Cerebellar nuclear complex (tissue), 1 donor: ENCODE results near the gene SLC2A13.
"Not testable (repeated sequence)": the region's sequence is repeated elsewhere in the genome, so short reads cannot be mapped to it uniquely, and the experiment has no call there.

Experiments
- DNase-seq, 2 experiments: peaks; one replicate each; lab custom pipeline; 2025; lab: John Stamatoyannopoulos, UW

The SLC2A13 gene

DNA sequence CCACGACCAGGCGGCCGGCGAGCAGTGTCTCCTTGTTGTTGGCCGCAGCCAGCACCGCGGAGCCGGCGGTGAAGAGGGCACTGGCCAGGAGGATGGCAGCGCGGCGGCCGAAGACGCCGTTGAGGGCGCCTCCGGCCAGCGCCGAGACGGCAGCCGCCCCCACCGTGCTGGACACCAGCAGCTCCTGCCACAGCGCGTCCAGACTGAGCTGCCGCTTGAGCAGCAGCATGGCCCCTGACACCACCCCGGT, 691 bp downstream of the SLC2A13 start:
- DNase-seq = no peak

DNA sequence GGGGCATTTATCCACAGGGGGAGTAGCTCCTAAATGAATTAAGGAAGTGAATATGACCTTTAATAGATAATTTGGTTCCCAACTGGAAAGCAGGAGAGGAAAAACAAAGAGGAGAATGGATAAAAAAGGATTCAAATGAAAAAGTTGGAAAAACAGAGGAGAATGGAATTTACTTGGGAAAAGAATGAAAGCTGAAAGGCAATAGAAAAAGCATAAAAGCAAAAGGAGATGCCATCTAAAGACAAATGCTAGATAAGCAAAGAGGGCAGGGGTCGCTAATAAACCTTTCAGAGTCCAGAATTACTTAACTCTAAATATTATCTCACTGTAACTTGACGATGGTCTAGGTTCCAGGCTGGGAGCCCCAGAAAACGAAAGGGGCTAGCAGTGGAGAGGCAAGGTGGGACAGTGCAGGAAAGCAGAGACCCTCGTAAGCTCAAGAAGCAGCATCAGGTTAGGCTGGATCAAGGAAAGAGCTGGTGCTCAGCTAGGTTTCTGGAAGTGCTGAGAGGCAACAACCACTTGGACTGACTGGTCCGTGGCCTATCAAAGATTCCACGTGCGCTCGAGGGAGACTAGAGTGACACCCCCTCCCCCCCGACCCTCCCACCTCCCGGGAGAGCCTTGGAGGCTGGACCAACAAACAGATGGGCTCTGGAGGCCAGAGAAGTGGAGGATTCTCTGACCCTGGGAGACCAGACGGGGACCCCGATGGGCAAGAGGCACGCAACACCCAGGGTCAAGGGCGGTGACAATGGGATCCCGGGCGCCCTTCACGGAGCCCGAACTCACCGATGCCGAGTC, 1.2 kb downstream of the SLC2A13 start:
- no peak for DNase-seq

DNA sequence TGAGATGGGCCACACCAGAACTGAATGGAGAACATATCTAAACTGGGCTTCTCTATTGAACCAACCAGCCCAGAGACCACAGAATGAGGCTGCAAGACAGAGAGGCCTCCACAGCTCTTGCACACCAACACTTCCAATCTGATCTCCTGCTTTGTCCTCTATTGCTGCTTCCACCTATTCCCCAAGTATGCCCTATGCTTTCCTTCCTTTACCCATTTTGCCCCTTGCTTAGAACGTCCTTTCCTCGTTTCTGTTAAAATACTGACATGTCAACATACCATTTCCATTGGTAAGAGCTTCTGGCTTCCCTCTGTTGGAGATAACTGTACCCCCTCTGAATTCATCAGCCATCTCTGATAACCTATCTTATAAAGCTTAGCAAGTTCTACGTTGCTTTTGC, 2.8 kb downstream of the SLC2A13 start:
- no peak for DNase-seq

DNA sequence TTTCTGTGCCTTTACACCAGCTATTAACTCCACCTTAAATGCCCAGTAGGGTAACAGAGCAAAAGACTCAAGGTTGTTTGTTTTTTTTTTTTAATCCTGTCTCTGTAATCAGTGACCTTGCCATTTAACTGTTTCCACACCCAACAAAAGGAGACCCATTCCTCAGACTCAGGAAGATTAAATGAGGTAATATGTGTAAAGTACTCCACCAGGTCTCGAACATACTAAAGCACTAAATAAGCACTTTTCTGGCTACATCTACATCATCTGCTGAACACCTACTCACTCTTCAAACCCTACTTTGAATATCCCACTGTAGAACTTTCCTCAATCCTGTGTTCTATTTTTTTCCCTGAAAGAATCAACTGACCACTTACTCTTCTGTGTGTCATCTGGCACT, 4.1 kb downstream of the SLC2A13 start:
- DNase-seq = no peak

GRCh38 chr12:40099423-40099853, 6.4 kb downstream of the SLC2A13 start:
- no peak for DNase-seq

- no peak for DNase-seq
These were observed 7.3 kb downstream of the SLC2A13 start for GRCh38 chr12:40098406-40099145.

GRCh38 chr12:40093512-40093911, 12.4 kb downstream of the SLC2A13 start:
- no peak for DNase-seq

- DNase-seq = no peak
These were observed 19.4 kb downstream of the SLC2A13 start for GRCh38 chr12:40086471-40086870.

DNA sequence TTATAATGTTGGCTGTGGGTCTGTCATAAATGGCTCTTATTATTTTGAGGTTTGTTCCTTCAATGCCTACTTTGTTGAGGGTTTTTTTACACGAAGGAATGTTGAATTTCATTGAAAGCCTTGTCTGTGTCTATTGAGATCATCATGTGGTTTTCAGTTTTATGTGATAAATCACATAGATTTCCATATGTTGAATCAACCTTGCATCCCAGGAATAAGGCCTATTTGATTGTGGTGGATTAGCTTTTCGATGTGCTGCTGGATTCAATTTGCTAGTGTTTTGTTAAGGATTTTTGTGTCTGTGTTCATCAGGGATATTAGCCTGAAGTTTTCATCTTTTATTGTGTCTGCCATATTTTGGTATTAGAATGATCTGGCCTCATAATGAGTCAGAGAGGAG, 27.6 kb downstream of the SLC2A13 start:
- no peak for DNase-seq

GRCh38 chr12:40075458-40075857, 30.4 kb downstream of the SLC2A13 start:
- no peak for DNase-seq

GRCh38 chr12:40068416-40068815, 37.5 kb downstream of the SLC2A13 start:
- DNase-seq = no peak

GRCh38 chr12:40065636-40066035, 40.2 kb downstream of the SLC2A13 start:
- no peak for DNase-seq

DNA sequence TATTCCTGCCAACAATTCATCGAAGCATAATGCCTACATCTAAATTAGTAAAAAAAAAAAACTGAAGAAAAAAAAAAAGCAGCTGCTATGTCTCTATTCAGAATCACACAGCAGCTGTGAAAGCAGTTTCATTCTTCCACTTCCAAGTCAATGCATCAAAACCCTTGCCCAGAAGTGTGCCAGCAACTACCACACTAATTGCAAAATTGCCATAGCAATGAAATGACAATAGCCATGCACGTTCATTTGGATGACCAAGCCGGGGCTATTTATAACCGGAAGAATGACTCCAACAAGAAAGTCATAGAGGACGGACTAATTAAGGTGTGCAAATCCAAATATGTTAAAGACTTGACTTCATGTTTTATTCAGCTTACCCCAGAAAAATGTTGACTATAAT, 42.5 kb downstream of the SLC2A13 start:
- DNase-seq = no peak

DNA sequence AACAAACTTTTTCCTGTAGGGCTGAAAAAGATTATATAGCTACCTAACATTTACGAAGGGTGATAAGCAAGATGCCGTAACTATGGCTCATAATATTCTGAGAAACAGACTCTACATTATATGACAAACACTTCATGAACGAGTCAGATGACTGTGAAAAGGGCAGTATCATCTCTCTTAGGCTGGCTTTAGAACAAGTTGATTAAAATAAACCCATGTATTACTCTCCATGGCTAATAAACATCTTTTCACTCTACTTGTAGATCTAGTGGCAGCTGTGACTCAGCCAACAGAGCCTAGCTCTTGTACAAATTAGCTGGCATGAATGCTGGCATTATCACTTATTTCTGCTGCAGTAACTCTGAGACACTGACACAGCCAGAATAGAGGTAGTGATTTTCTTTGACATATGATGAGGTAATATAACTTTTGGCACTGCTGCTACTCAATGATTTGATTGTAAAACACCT, 47.1 kb downstream of the SLC2A13 start:
- no peak for DNase-seq

- no peak for DNase-seq
These were observed 49.5 kb downstream of the SLC2A13 start for GRCh38 chr12:40056373-40056772.

DNA sequence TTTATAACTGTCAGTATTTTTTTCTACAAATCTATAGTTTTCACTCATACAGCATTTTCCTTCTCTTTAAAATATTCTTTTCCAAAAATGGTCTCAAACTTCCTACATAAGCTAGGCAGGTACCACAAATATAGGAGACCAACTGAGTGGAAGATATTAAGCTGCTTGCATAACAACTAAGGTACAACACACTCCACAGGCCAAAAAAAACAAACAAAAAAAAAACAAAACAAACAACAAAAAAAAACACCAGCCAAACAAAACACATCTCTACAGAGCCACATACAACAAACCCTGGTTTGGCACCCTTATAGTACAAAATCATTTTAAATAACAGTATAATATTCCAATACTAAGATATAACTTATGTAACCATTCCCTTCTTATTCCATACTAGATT, 50.1 kb downstream of the SLC2A13 start:
- DNase-seq = no peak

GRCh38 chr12:40055228-40055579, 50.7 kb downstream of the SLC2A13 start:
- DNase-seq = no peak

- DNase-seq = no peak
These were observed 51.2 kb downstream of the SLC2A13 start for GRCh38 chr12:40054555-40055227.

DNA sequence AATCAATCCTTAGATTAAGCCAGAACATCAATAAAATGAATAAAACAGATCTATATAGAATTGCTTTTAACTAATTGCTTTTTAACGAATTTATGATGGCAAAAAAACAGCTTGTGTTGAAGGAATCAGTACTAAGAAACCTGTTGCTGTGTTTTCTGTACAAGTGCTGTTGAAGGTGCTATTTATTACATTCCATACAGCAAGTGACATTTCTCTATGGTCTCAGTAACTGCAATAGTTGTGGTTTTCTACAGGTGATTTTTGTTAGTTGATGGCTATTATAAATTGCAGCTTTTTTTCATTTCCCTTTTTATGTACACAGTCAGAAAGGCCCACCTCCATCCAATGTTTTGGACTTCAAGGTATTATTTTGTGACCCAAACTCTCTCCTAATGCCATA, 56.6 kb downstream of the SLC2A13 start:
- DNase-seq = no peak

DNA sequence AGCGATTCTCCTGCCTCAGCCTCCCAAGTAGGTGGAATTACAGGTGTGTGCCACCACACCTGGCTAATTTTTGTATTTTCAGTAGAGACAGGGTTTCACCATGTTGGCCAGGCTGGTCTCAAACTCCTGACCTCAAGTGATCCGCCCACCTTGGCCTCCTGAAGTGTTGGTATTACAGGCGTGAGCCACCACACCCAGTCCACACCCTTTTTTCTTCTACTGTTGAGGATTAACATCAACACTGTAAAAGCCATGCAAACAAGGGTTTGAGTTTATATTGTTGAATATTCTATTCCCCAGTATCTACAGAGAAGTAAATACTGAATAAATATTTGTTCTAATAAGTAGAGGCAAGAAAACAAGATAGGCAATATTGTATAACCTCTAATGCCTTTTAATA, 58.9 kb downstream of the SLC2A13 start:
- not testable (repeated sequence) for DNase-seq

DNA sequence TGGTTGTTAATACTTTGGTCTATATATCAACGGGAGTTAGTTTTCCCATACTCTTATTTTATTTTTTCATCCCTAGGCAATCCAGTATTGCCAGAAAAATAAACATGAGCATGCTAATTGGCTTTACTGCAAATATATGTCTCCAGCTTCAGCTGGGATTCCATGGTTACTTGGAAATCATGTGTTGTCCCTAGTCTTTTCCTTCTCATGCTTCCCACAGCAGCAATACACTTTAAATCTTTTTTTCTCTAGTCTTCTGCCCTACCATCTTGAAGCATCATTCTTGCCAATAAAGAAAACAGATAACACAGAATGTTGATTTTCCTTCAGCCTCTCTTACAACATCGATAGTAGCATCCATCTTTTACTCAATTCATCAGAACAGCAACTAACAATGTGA, 60.2 kb downstream of the SLC2A13 start:
- no peak for DNase-seq

GRCh38 chr12:40044396-40044795, 61.5 kb downstream of the SLC2A13 start:
- DNase-seq = no peak

DNA sequence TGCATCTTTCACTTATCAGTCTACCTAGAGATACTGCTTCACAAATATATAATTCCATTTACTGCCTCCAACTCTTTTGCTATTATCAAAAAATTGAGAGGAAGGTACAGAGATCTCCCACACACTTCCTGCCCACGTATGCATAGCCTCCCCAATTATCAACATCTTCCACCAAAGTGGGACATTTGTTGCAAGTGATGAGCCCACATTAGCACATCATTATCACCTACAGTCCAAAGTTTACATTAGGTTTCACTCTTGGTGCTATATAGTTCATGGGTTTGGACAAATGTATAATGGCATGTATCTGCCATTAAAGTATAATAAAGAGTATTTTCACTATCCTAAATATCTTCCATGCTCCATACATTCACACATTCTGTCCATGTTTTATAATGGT, 66.3 kb downstream of the SLC2A13 start:
- no peak for DNase-seq
